ENCODE results near the gene HOXD11. TPM values are rescaled to one million over a fixed set of nuclear protein-coding genes. Genes with fewer than 3 reads are reported as not detected.

The HOXD11 gene
- total RNA-seq, 2 donors from 2014 or later: not detected

GRCh38 chr2:176097820-176098365, 9.2 kb upstream of the HOXD11 start:
- Histone ChIP-seq H3K36me3 (replicated peaks in 1 of 2; ENCODE audit: insufficient read depth in 1 of 2, low read depth in 2 of 2) (no peaks in the 10 kb centered on the region), H3K4me1 (peaks cover 33% of the 10 kb centered on the region), H3K27me3 (peaks cover 0 to 61% of the 10 kb centered on the region in 2 donors), H3K9me3 (no peaks in the 10 kb centered on the region), H3K4me3 (no peak overlapping the region), H3K27ac (no peak overlapping the region)
- intact Hi-C loops (cut with DNase I): loop anchor here (5.0 kb wide), 1 partner anchor 411 kb away; no protein-coding TSS in a partner anchor
- DNase-seq: no peak
- no peak for ATAC-seq
- WGBS, 2 donors: 3 to 4% methylated on average over 18 of the region's 18 CpGs
- TF ChIP-seq CTCF (IDR thresholded peaks at IDR 0.05) (no peak), POLR2A (IDR thresholded peaks at IDR 0.05) (no peak)

DNA sequence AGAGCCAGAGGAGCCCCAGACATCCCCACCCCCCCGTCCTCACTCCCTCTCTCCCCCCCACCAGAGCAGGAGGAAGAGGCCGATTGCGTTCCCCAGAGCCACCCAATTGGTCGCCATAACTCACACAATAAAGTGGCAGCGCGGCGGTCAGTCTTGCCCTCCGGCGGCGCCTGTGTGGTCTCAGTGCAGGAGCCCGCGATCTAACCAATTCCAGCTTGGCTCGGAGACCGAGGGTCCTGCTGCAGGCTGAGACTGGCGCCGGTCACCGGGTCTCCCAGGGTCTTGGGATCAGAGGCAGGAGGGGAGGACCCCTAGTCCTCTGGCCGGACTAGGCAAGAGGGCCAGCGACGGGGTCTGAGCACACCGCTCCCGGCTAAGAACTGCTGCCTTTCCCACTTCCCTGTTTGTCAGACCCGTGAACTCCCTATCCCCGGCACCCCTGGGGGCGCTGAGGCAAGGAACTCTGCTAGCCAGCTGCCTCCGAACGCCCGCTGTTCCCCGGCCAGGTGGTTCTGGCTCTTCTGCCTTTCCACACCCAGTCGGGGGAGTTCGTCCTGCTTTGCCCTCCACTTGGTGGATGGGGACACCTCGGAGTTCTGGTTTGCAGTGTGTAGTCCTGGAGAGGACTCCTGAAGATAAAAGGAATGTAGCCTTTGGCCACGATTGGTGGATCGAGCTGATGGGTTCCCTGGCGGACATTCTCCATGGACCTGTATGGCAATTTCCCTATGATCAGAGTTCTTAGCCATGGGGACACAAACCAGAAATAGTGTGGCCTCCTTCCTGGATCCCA, 8.5 kb upstream of the HOXD11 start:
- Histone ChIP-seq H3K27ac (no peak overlapping the region), H3K4me3 (no peak overlapping the region), H3K36me3 (replicated peaks in 1 of 2; ENCODE audit: insufficient read depth in 1 of 2, low read depth in 2 of 2) (no peaks in the 10 kb centered on the region), H3K9me3 (no peaks in the 10 kb centered on the region), H3K27me3 (peaks cover 0 to 61% of the 10 kb centered on the region in 2 donors), H3K4me1 (peaks cover 27% of the 10 kb centered on the region)
- 0 to 7% methylated on average over 4 to 35 of the region's 35 CpGs for WGBS, 2 donors
- DNase-seq (no peak), ATAC-seq (no peak)
- intact Hi-C loops (cut with DNase I): loop anchor here (5.0 kb wide), 1 partner anchor 411 kb away; no protein-coding TSS in a partner anchor
- no peak for TF ChIP-seq POLR2A (IDR thresholded peaks at IDR 0.05)
- no peak for TF ChIP-seq CTCF (IDR thresholded peaks at IDR 0.05)

DNA sequence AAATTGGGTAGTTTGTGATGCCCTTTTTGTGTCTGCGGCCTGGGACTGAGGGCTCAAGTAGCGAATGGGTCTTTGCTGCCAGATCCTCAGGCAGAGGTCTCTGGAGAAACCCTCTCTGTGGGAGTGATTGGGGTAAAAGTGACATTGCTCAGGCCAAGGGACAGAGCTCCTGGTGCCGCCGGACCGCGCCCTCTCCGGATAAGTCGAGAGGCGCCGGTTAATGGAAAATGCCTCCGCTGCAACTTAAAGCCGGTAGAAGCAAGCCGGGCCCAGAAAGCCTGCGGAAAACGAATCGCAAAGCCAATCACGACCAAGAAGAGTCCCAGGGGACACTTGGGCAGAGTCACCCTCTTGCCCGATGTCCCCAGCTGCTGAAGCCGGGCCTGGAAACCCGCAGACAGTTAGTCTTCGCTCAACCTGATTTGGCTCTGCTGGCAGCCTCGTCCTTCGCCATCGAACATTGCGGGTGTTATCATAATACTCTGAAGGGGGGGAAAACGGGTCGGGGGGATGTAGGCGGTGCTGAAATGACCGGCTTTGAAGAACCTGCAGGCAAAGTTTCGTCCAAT, 7.8 kb upstream of the HOXD11 start:
- DNase-seq: no peak
- intact Hi-C loops (cut with DNase I): loop anchor here (5.0 kb wide), 1 partner anchor 412 kb away; no protein-coding TSS in a partner anchor
- no peak overlapping the region for H3K27ac ChIP-seq

More for the DNA sequence above, 7.8 kb upstream of the HOXD11 start:
- no peaks in the 10 kb centered on the region for H3K36me3 ChIP-seq (replicated peaks in 1 of 2; ENCODE audit: insufficient read depth in 1 of 2, low read depth in 2 of 2)
- whole genome bisulfite sequencing, 2 donors: 5 to 6% methylated on average over 26 to 30 of the region's 30 CpGs
- peaks cover 0 to 61% of the 10 kb centered on the region in 2 donors for H3K27me3 ChIP-seq
- H3K4me3 ChIP-seq: no peak overlapping the region
- TF ChIP-seq CTCF (IDR thresholded peaks at IDR 0.05): no peak
- no peak for TF ChIP-seq POLR2A (IDR thresholded peaks at IDR 0.05)
- peaks cover 27% of the 10 kb centered on the region for H3K4me1 ChIP-seq
- H3K9me3 ChIP-seq: no peaks in the 10 kb centered on the region
- ATAC-seq: no peak

All from body of pancreas (tissue), 4 donors.